Hematopoietic multipotent progenitor cell (in vitro differentiated cells): Measurements from ENCODE around the gene FBXL22. TPM values are rescaled to one million over a fixed set of nuclear protein-coding genes. Genes with fewer than 3 reads are reported as not detected.

ENCODE experiments used
- DNase-seq, 3 donors: peaks; one replicate each; pipeline ENCODE4 v3.0.0-alpha.2; 2011 to 2015; ENCODE audit warnings: low read depth in 2 of 3, low spot score in 2 of 3
- total RNA-seq: library from RNA; depleted of rRNA; stranded (reverse); fragments of >200 nt; gene quantifications from one replicate; pipeline ENCODE4 v1.2.3, GENCODE V29; 2012

The FBXL22 gene
- total RNA-seq, 1 donor = 0.54 TPM

- DNase-seq = no peak
These were observed 3.2 kb upstream of the FBXL22 start for GRCh38 chr15:63593705-63594671.

DNA sequence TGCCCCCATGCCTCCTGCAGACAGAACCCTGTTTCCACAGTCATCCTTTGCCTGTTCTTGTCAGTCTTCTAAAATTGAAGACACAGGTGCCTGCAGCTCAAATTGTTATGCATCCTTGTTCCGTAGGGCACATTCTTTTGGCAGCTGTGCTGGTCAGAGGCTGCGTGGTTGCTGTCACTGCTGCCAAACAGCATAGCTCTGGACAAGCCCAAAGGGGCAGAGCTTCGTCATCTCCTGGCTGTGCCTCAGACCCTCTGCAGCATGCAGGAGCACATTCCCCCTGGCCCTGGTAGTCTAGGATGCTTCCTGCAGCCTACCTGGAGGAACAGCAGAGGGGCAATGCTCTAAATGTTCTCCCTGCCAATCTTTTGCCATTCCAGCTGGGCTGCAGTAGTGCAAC is 2.1 kb upstream of the FBXL22 start:
- DNase-seq = no peak

DNA sequence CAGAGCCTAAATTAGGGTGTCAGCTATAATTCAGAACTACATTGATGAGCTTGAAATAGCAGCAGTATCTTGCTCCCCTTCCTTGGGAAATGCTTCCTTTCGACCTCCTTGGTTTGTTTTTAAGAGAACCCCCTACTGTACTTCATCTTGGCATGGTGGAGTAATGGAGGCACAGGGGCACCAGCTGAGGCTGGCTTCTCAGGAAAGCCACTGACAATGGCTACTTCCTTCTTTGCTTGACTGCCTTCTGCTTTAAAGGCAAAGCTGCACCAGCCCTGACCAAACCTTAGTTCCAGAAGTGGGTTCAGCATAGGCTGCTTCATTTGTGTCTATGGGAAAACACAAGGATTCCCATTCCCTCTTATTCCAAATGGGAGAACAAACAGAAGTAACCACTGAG is 1.5 kb upstream of the FBXL22 start:
- DNase-seq = peak in 1 of 3 donors; percentile 23

GRCh38 chr15:63596676-63597037 is 530 bp upstream of the FBXL22 start:
- DNase-seq = no peak

GRCh38 chr15:63597821-63598220 is 634 bp downstream of the FBXL22 start:
- no peak for DNase-seq

GRCh38 chr15:63598473-63599400 is 1.6 kb downstream of the FBXL22 start:
- no peak for DNase-seq

- peak in 2 of 3 donors; percentile 63 to 72 for DNase-seq
These were observed 2.3 kb downstream of the FBXL22 start for GRCh38 chr15:63599401-63600000.

- DNase-seq = peak in 1 of 3 donors; percentile 22
These were observed 2.9 kb downstream of the FBXL22 start for GRCh38 chr15:63600001-63600615.

DNA sequence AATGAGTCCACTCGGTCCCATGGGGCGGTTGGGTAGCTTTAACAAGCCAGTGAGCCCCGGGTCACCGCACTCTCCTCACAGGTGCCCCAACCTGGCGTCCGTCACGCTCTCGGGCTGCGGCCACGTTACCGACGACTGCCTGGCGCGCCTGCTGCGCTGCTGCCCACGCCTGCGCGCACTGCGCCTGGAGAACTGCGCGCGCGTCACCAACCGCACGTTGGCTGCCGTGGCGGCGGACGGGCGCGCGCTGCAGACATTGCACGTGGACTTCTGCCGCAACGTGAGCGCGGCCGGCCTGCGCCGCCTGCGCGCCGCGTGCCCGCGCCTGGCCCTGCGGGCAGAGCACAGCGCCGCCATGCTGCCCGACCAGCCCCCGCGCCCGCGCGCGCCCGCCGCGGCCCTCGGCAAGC is 3.4 kb downstream of the FBXL22 start:
- peak; percentile 90 to 92 (median 91) for DNase-seq

DNA sequence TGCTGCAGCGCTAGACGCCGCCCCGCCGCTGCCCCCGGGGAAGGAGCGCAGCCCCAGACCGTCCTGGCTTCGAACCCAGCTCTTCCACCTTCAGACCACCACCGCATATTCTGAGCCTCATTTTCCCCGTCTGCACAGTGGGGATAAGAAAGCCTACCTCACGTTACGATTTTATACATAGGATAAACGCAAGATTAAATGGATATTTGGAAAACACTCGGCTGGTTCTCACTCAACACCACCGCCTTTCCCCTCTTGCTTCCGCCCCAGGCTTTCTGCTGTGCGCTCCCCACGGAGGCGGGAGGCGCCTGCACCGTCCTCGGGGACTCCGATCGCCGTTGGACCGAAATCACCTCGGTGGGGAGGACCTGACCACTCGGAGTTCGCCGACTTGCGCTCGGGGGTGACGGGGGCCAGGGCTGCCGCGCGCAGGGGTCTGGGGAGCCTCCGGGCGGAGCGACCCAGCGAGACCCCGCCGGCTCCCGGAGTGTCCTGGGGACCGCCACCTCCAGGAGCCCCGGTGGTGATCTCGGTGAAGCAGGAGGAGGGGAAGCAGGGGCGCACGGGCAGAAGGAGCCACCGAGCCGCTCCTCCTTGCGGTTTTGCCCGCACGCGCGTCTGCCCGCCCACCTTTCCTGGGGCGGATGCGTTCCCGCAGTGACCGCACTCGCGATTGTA is 4.0 kb downstream of the FBXL22 start:
- peak; percentile 23 to 64 (median 34) for DNase-seq

GRCh38 chr15:63601704-63602185 is 4.6 kb downstream of the FBXL22 start:
- DNase-seq = no peak

DNA sequence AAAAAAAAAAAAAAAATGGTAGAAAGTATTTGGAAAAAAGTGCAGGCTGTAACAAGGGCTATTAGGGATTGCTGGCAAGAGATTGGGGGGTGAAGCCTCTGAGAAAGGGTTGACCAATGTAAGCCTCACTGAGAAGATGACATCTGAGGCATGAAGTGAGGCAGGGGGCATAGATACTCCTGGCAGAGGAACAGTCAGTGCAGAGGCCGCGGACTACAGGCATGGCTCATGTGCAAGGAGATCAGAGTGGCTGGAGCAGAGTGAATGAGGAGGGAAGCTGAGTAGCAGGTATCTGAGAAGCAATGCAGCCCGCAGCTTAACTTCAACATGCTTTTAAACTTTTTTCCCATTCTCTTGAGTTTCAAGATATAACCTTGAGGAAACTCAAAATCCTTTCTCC is 5.4 kb downstream of the FBXL22 start:
- DNase-seq = no peak

- DNase-seq = no peak
These were observed 6.3 kb downstream of the FBXL22 start for GRCh38 chr15:63603516-63603915.

GRCh38 chr15:63604281-63604680 is 7.1 kb downstream of the FBXL22 start:
- no peak for DNase-seq

DNA sequence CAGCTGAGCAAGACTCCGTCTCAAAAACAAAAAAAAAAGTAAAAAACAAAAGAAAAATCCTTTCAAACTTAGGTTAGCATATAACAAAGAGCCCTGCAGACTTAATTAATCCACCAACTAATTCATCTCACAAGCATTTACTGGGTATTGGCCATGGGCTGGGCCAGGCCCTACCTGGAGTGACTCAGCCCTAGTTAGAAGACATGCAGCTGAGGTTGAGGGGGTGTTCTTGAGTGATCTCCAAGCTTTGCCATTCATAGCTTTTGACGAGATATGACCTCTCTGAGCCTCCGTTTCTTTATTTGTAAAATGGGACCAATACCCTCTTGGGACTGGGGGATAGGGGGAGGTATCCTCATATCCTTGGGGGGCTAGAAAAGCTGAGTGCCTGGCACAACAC is 7.8 kb downstream of the FBXL22 start:
- no peak for DNase-seq

GRCh38 chr15:63605816-63606215 is 8.6 kb downstream of the FBXL22 start:
- peak; percentile 22 to 38 (median 36) for DNase-seq

GRCh38 chr15:63606308-63606707 is 9.1 kb downstream of the FBXL22 start:
- peak in 1 of 3 donors; percentile 20 for DNase-seq

DNA sequence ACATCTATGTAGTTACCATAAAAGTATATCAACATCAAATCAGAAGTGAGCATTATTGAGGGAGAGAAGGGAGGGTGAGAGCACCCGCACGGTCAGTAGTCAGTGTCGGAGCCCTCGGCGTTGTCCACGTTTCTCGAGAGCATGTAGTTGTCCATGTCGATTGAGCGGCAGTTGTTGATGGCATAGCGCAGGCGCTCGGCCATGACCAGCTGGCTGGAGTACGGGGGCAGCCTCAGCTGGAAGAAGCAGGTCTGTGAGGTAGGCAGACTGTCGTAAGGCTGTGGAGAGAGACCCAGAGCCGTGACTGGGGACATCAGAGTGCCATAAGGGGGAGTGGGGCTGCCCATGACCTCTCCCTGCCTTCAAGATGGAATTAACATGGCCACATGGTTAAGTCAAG is 11.8 kb downstream of the FBXL22 start:
- DNase-seq = no peak

- no peak for DNase-seq
These were observed 12.3 kb downstream of the FBXL22 start for GRCh38 chr15:63609448-63609847.
